Measurements from ENCODE around the gene RLN3.

DNA sequence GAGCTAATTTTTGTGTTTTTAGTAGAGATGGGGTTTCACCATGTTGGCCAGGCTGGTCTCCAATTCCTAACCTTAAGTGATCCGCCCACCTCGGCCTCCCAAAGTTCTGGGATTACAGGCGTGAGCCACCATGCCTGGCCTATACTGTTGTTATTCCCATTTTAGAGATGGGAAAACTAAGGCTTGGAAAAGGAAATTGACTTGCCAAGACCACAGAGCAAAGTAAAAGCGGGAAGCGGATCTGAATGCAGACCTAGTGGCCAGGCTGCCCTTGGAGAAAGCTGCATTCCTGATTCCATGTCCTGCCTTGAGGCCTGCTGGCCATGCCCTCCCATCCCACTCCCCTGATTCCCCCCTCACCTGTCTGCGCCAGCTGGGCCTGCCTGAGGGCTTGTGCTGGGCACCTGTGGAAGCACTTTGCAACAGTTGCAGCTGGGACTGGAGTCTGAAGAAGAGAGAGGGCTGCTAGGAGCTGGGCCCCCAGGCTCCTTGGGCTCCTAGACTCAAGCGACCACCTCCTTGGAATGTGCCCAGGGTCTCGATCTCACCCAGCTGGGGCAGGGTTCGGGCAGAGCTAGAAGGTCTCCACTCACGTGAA is 28.2 kb downstream of the RLN3 start:
- TF ChIP-seq, protein P1, sequence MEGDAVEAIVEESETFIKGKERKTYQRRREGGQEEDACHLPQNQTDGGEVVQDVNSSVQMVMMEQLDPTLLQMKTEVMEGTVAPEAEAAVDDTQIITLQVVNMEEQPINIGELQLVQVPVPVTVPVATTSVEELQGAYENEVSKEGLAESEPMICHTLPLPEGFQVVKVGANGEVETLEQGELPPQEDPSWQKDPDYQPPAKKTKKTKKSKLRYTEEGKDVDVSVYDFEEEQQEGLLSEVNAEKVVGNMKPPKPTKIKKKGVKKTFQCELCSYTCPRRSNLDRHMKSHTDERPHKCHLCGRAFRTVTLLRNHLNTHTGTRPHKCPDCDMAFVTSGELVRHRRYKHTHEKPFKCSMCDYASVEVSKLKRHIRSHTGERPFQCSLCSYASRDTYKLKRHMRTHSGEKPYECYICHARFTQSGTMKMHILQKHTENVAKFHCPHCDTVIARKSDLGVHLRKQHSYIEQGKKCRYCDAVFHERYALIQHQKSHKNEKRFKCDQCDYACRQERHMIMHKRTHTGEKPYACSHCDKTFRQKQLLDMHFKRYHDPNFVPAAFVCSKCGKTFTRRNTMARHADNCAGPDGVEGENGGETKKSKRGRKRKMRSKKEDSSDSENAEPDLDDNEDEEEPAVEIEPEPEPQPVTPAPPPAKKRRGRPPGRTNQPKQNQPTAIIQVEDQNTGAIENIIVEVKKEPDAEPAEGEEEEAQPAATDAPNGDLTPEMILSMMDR (conservative IDR thresholded peaks at IDR 0.05; ENCODE audit: low read depth, low read length): no peak
- no peak for TF ChIP-seq EZH2 (IDR thresholded peaks at IDR 0.05; ENCODE audit: low read length, unreplicated experiment)
- TF ChIP-seq EZH2phosphoT487 (IDR thresholded peaks at IDR 0.05; ENCODE audit: borderline replicate concordance, low read length): no peak

All from PC-3 (cell line).